Activated CD4-positive, alpha-beta T cell treated with anti-CD3 and anti-CD28 coated beads, Interleukin-2, amount 50 U/mL, for 16 hours (primary cell): Measurements from ENCODE around the gene ELOVL6.
"Not testable (repeated sequence)": the region's sequence is repeated elsewhere in the genome, so short reads cannot be mapped to it uniquely, and the experiment has no call there.

Experiments used
- DNase-seq: peaks from one replicate; pipeline ENCODE4 v3.0.0-alpha.2; 2020

ELOVL6 gene

GRCh38 chr4:110064934-110065333, 133.5 kb downstream of the ELOVL6 start:
- no peak for DNase-seq

DNA sequence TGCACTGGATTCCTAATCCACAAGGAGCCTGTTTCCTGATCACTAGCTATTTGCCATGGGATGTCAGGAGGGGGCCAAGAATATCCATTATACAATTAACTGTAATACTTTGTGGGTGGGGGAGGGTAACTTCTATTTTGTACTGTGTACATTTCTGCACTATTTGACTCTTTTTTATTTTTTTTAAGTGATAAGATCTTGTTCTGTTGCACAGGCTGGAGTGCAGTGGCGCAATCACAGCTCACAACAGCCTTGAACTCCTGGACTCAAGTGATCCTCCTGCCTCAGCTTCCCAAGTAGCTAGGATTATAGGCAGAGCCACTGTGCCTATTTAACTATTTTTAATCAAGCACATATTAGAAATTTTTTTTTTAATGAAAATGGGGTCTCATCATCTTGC, 134.1 kb downstream of the ELOVL6 start:
- DNase-seq = no peak

DNA sequence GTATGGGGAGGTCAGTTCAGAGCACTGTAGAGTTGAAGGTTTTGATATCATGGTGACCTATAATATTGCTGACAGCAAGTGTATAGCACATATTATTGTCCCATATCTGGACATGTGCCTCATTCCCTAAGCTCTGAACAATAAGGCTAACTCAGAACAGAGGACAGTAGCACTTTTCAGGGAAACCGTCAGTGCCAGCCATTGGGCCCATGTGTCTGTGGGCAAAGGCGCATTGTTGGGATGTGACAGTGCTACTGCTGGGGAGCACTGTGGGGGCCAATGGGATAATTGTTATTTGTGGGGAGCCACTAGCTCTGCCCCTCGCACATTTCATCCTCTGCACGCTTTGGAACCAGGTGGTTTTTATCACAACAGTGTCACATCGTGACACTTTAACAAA, 136.2 kb downstream of the ELOVL6 start:
- no peak for DNase-seq

GRCh38 chr4:110061076-110061475, 137.3 kb downstream of the ELOVL6 start:
- no peak for DNase-seq

- DNase-seq = peak; percentile 51
These were observed 138.7 kb downstream of the ELOVL6 start for GRCh38 chr4:110059556-110060191.

GRCh38 chr4:110058677-110059076, 139.7 kb downstream of the ELOVL6 start:
- peak; percentile 5 for DNase-seq

DNA sequence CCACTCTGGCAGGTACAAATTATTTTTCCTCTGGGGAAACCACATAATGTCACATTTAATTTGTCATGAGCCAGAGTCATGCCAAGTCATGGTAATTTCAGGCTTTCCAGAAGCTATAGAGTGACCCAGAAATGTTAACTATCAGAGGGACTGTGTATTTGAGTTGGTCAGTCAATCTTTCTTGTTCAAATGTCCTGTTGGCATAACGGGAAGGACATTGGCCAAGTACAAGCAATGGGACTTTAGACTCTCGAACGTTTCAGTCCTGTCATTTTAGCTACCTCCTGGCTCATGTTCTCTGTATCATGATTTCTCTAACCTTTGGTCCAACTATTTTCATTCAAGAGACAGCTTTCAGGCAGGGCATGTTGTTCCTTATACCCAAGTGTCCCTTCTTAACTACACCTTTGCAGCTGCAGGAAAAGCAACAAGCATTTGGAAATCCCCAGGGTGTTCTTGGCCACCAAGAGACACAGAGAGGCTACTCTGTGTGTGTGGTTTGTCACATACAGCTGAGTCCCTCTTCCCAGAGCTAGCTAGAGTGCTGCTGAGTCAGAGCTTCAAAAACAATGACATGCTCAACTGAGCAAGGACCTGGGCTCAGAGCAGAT, 143.2 kb downstream of the ELOVL6 start:
- DNase-seq = peak; percentile 61

- DNase-seq = peak; percentile 47
These were observed 148.2 kb downstream of the ELOVL6 start for GRCh38 chr4:110049951-110050925.

DNA sequence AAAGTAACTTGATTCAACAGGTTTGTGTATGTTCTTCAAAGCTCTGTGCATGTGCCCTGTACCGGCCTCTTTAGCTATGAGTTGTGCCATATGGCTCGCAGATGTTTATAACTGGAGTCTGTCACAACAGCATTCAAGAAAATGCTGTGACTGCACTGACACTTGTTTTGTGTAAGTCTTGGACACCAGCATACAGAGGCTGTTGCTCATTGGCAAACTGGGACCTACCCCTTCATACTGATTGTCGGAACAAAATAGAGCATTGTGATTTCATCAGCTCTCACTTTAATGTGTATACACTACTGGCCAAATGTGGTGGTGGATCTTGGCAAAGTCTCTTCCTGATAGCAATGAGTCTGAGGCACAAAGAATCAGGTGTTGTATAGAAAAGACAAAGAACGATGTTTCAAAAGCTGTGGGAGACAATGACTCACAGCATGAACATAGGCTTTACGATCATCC, 151.8 kb downstream of the ELOVL6 start:
- no peak for DNase-seq

DNA sequence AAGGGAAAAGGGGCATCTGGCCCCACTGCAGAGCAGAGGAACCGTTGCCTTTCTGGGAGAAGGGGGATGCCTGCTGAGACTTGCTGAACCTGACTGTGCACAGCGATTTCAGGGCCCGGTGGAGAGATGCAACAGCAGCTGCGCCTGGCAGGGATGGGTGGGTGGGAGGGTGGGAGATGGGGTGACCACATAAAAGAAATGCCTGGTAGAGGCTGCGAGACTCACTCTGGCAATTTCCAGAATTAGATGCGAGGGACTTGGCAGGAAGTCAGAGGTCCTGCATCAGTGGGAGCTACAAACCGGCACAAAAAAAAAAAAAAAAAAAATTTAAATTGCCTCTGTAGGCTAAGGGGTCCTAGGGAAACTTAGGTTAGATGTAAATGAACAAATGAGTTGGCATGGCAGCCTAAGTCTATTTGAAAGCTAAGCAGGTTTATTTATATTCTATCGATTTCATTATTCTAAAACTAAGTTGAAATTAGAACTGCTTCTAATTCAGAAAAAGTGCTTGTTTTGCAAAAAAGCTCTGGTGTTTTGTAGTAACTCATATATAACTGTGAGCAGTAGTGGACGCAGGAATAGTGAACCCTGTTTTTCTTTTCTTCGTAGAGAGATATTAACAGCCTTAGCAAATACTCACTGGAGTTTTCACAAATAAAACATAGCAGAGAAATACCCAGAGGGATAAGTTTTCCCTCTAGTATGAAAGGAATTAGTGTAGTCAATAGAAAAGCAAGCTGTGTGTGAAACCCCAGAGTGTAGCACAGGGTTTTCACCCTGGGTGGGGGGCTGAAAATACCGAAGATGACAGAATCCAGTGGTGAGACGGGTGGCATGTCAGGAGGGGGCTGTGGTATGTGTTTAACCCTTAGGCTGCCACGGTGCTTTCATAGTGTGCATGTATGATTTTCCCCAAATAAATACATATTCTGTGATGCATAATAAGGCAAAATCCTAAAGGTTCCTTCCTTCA, 155.6 kb downstream of the ELOVL6 start:
- no peak for DNase-seq

DNA sequence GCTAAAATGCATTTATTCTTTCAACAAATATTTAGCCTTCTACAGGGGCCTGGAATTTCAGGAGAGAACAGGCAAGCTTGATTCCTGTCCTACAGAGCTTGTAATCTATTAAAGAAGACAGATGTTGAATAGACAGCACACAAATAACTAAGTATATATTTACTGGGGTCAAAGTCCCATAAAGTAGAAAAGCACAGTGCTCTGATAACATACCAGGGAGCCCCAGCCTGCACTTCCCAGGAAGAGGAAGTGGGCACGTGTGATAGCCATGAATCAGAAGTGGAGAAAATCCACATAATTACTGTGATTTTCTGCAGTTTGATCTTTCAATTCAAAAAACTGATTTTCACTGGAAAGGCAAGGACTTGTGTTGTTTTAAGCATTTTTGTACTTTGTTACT, 156.7 kb downstream of the ELOVL6 start:
- DNase-seq = no peak

DNA sequence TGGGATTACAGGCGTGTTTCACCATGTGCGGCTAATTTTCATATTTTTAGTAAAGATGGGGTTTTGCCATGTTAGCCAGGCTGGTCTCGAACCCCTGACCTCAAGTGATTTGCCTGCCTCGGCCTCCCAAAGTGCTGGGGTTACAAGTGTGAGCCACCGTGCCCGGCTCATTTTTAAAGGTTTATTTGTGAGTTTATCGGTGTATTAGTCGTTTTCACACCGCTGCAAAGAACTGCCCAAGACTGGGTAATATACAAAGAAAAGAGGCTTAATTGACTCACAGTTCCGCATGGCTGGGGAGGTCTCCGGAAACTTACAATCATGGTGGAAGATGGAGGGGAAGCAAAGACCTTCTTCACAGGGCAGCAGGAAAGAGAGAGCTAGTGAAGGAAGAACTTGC, 159.3 kb downstream of the ELOVL6 start:
- DNase-seq = not testable (repeated sequence)

DNA sequence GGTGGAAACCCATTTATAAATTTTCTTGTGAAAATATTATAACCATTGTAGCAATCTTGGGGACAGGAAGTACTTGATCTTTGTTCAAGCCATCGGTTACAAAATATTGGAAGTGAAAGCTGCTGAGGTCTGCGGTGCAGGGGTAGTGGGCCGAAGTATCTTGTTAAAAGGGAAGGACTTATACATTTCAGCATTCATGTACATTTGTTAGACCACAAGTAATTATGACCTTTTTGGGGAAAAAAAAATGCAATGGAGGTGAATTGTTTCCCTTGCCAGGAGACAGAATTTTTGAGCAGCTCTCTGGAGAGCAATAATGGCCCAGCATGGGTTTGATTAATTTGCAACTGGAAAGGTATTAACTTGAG, 164.4 kb downstream of the ELOVL6 start:
- no peak for DNase-seq

DNA sequence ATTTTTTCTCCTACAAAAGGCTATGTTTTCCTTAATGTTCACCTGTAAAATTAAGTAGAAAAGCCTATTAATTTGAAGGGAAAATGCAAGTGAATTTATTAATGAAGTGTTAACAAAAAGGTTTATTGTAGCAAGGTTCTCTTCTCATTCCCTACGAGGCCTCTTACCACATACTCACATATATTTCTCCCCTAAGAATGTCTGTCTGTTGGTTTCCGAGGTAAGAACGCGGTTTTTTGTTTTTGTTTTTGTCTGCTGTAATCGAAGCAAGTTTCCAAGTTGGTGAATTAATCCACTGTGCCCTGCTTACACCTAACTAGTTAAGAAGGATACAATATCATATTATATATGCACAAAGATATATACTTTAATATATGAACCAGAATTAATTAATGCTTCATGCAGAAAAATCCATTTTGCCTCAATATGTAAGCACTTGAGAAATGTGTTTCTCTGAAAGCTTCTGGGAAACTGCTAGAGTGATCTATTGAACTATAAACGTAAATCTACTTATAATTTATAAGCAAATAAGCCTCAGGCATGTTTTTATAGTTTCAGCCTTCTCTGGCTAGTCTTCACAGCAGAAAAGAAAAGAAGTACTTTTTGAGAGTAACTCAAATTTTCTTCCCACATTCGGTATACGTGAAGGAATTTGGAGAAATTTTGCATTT, 164.9 kb downstream of the ELOVL6 start:
- no peak for DNase-seq

GRCh38 chr4:110032603-110033002, 165.8 kb downstream of the ELOVL6 start:
- no peak for DNase-seq

GRCh38 chr4:110025718-110026117, 172.7 kb downstream of the ELOVL6 start:
- no peak for DNase-seq

DNA sequence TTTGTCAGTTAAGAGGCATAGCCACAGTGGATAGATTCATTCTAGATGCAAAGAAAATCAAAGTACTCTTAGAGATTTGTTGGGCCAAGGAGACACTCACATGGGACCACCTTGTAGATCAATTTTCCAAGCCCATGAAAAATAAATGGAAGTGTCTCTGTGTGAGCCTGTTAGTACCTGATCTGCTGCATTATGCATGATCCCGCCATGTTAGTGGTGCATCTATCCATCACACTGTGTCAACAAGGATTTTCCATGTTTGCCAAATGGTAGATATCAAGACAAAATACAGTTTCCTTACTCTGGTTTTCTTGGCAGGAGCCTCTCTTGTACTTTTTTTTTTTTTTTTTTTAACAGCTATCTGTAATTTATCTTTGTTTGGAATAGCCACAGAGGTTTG, 173.4 kb downstream of the ELOVL6 start:
- DNase-seq = no peak

- no peak for DNase-seq
These were observed 176.0 kb downstream of the ELOVL6 start for GRCh38 chr4:110022457-110022856.

GRCh38 chr4:110020646-110021443, 177.6 kb downstream of the ELOVL6 start:
- DNase-seq = no peak

DNA sequence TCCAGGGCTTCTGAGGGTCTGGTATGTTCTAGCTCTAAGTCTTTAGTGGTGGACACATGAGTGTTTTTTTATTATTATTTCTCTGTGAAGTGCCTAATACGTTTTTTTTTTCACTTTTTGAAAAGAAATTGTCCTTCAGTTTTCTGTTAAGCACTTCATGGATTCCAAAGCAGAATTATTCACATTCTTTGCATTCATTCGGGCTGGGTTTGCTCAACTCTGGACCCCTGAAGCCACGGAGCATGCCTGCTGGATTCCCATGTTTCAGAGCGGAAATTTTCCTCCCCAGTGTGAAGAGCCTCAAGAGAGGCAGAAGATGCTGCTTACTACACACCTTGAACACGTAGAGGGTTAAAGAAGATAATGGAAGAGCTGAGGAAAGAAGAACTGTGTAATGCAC, 178.3 kb downstream of the ELOVL6 start:
- no peak for DNase-seq

GRCh38 chr4:110019153-110019552, 179.3 kb downstream of the ELOVL6 start:
- DNase-seq = peak; percentile 12
